GM19043 (cell line): ENCODE data around the gene KLHL20.

ENCODE experiments used
- ATAC-seq: cut with Tn5 transposase; IDR thresholded peaks from one replicate; pipeline ENCODE4 v1.9.1; 2021; ENCODE audit warnings: low read depth; ENCODE audit not compliant: unreplicated experiment

KLHL20 gene

GRCh38 chr1:173827611-173828010 lies 112.8 kb downstream of the KLHL20 start:
- no peak for ATAC-seq

- ATAC-seq: no peak
These were observed 118.0 kb downstream of the KLHL20 start for GRCh38 chr1:173832748-173833147.
